SK-N-SH (cell line): ENCODE data around the gene DOK3. TPM values are rescaled to one million over a fixed set of nuclear protein-coding genes. Genes with fewer than 3 reads are reported as not detected.

Source experiments
- CTCF ChIA-PET: fragments of 300-600, 350-600 bp; formaldehyde crosslinking; extraction: SDS; loops from one replicate; lab custom pipeline; 2021; lab: Yijun Ruan, JAX
- POLR2A ChIA-PET: fragments of 350-600 bp; sonication (Branson Sonifier 250); formaldehyde crosslinking; extraction: SDS; loops from one replicate; lab custom pipeline; 2020; ENCODE audit warnings: antibody characterized with exemption, inconsistent platforms; lab: Yijun Ruan, JAX
- DNase-seq: peaks from one replicate; pipeline ENCODE4 v3.0.0; 2012
- H2AFZ ChIP-seq: fragments of 200-600 bp; sonication (generic); 2 replicates; pipeline ENCODE4 v1.8.1; 2016; ENCODE audit warnings: antibody characterized with exemption, mild to moderate bottlenecking, low read depth
- H3F3A ChIP-seq: fragments of 200-600 bp; sonication (generic); replicated peaks from 2 replicates; pipeline ENCODE3; 2016; ENCODE audit warnings: antibody characterized with exemption, mild to moderate bottlenecking; ENCODE audit not compliant: insufficient read depth
- H3K27ac ChIP-seq, 2 experiments: fragments of 200-500 bp in 1 of 2; fragments of 200-600 bp in 1 of 2; sonication (Bioruptor generic) in 1 of 2; sonication (generic), shearing (Covaris generic) in 1 of 2; 2 replicates each; pipeline versions ENCODE4 v1.5.1 to v1.6.1; 2014 to 2016; ENCODE audit warnings: low read depth in 2 of 2, inconsistent platforms in 1 of 2, low read length in 1 of 2, mild to moderate bottlenecking in 1 of 2, mixed read lengths in 1 of 2
- H3K27me3 ChIP-seq: fragments of 200-600 bp; sonication (generic), shearing (Covaris generic); 2 replicates; pipeline ENCODE4 v1.6.1; 2016; ENCODE audit warnings: mixed run types; ENCODE audit not compliant: insufficient read depth
- H3K36me3 ChIP-seq, 2 experiments: fragments of 200-500 bp in 1 of 2; fragments of 200-600 bp in 1 of 2; sonication (Bioruptor generic) in 1 of 2; sonication (generic) in 1 of 2; replicated peaks in 1 of 2; 2 replicates each; pipeline versions ENCODE3 to v1.5.1; 2014 to 2016; ENCODE audit warnings: low read length in 1 of 2, mild to moderate bottlenecking in 1 of 2; ENCODE audit not compliant: insufficient read depth in 2 of 2, control insufficient read depth in 1 of 2
- H3K4me1 ChIP-seq, 2 experiments: fragments of 200-500 bp in 1 of 2; fragments of 200-600 bp in 1 of 2; sonication (Bioruptor generic) in 1 of 2; sonication (generic), shearing (Covaris generic) in 1 of 2; 2 replicates each; pipeline versions ENCODE4 v1.5.1 to v1.6.1; 2014 to 2016; ENCODE audit warnings: low read depth in 1 of 2, low read length in 1 of 2, mixed run types in 1 of 2; ENCODE audit not compliant: insufficient read depth in 2 of 2, control insufficient read depth in 1 of 2
- H3K4me2 ChIP-seq: fragments of 200-600 bp; sonication (generic), shearing (Covaris generic); 2 replicates; pipeline ENCODE4 v1.6.1; 2017; ENCODE audit warnings: mixed run types
- H3K4me3 ChIP-seq, 2 experiments: fragments of 200-500 bp in 1 of 2; fragments of 200-600 bp in 1 of 2; sonication (Bioruptor generic) in 1 of 2; sonication (generic), shearing (Covaris generic) in 1 of 2; 2 replicates each; pipeline versions ENCODE4 v1.5.1 to v1.8.1; 2014 to 2016; ENCODE audit warnings: low read depth in 2 of 2, inconsistent platforms in 1 of 2, low read length in 1 of 2, mild to moderate bottlenecking in 1 of 2, mixed read lengths in 1 of 2, moderate library complexity in 1 of 2
- H3K79me2 ChIP-seq: fragments of 200-600 bp; sonication (generic); 2 replicates; pipeline ENCODE4 v1.8.1; 2017; ENCODE audit warnings: mild to moderate bottlenecking; ENCODE audit not compliant: insufficient read depth
- H3K9ac ChIP-seq: fragments of 200-600 bp; sonication (generic); 2 replicates; pipeline ENCODE4 v1.6.1; 2017; ENCODE audit warnings: mixed run types
- H3K9me2 ChIP-seq: fragments of 200-600 bp; sonication (generic); 2 replicates; pipeline ENCODE4 v1.6.1; 2017; ENCODE audit warnings: mixed run types
- H3K9me3 ChIP-seq: fragments of 200-600 bp; sonication (generic); 2 replicates; pipeline ENCODE4 v1.6.1; 2017; ENCODE audit warnings: mixed run types, mild to moderate bottlenecking, moderate library complexity
- H4K20me1 ChIP-seq: fragments of 200-600 bp; sonication (generic); 2 replicates; pipeline ENCODE4 v1.6.1; 2017; ENCODE audit warnings: mild to moderate bottlenecking, mixed run types; ENCODE audit not compliant: insufficient read depth
- EZH2phosphoT487 ChIP-seq: fragments of 200-600 bp; sonication (generic); IDR thresholded peaks from 2 replicates; pipeline ENCODE4 v1.6.1; 2017; ENCODE audit warnings: low read depth, mixed run types, mild to moderate bottlenecking, antibody characterized with exemption, moderate library complexity, borderline replicate concordance
- GABPA ChIP-seq: IDR thresholded peaks from 2 replicates; pipeline ENCODE4 v1.4.0; 2012; ENCODE audit warnings: low read depth, mild to moderate bottlenecking
- GATA2 ChIP-seq: sonication (generic); formaldehyde crosslinking; IDR thresholded peaks from 2 replicates; pipeline ENCODE4 v1.5.0; 2020; ENCODE audit warnings: mild to moderate bottlenecking, missing genetic modification reagents
- MEF2A ChIP-seq: IDR thresholded peaks from 2 replicates; pipeline ENCODE4 v1.4.0; 2012; ENCODE audit warnings: low read depth, borderline replicate concordance
- NFIC ChIP-seq: IDR thresholded peaks from 2 replicates; pipeline ENCODE4 v1.4.0; 2012; ENCODE audit warnings: borderline replicate concordance
- NRF1 ChIP-seq: IDR thresholded peaks from 2 replicates; pipeline ENCODE4 v1.6.1; 2012; ENCODE audit warnings: low read depth, mild to moderate bottlenecking, low read length
- RCOR1 ChIP-seq: fragments of 150-350 bp; IDR thresholded peaks from 2 replicates; pipeline ENCODE4 v1.6.1; 2017; ENCODE audit warnings: antibody characterized with exemption, low read length
- RFX5 ChIP-seq: IDR thresholded peaks from 2 replicates; pipeline ENCODE4 v1.6.1; 2012; ENCODE audit warnings: mild to moderate bottlenecking, improper control_type of control experiment, low read length
- SIN3A ChIP-seq: IDR thresholded peaks from 2 replicates; pipeline ENCODE4 v1.6.1; 2012; ENCODE audit warnings: low read depth, mild to moderate bottlenecking, low read length, moderate library complexity, borderline replicate concordance
- SMC3 ChIP-seq: IDR thresholded peaks from 2 replicates; pipeline ENCODE4 v1.6.1; 2012; ENCODE audit warnings: low read depth, low read length, improper control_type of control experiment
- TCF12 ChIP-seq: IDR thresholded peaks from 2 replicates; pipeline ENCODE4 v1.4.0; 2012
- TEAD4 ChIP-seq: IDR thresholded peaks from 2 replicates; pipeline ENCODE4 v1.4.0; 2012; ENCODE audit warnings: mild to moderate bottlenecking, borderline replicate concordance; ENCODE audit not compliant: insufficient read depth
- YY1 ChIP-seq: IDR thresholded peaks from 2 replicates; pipeline ENCODE4 v1.4.0; 2012; ENCODE audit warnings: low read depth, mild to moderate bottlenecking
- WGBS: methylation state at CpG from one replicate; pipeline ENCODE4 v1.1.6; 2017; ENCODE audit warnings: low lambda C conversion rate; 5-methylcytosine and 5-hydroxymethylcytosine counted together
- polyA plus RNA-seq, 3 experiments: library from polyadenylated mRNA; depleted of rRNA; stranded (reverse); fragments of >200 nt; gene quantifications; 2 replicates each; pipeline ENCODE4 v1.2.3, GENCODE V29; 2012
- TF ChIP-seq, protein P1 (sequence below): IDR thresholded peaks from 2 replicates; pipeline ENCODE4 v1.4.0; 2012; ENCODE audit warnings: low read depth, borderline replicate concordance
- TF ChIP-seq, protein P2 (sequence below): IDR thresholded peaks from 2 replicates; pipeline ENCODE4 v1.4.0; 2012; ENCODE audit warnings: low read depth
- TF ChIP-seq, protein P3 (sequence below): fragments of 150-350 bp; IDR thresholded peaks from 2 replicates; pipeline ENCODE4 v1.6.1; 2017; ENCODE audit warnings: antibody characterized with exemption, low read length, low read depth, borderline replicate concordance
- TF ChIP-seq, protein P4 (sequence below): IDR thresholded peaks from 2 replicates; pipeline ENCODE4 v1.6.1; 2012; ENCODE audit warnings: mild to moderate bottlenecking, low read depth, low read length, moderate library complexity
- TF ChIP-seq, protein P5 (sequence below): IDR thresholded peaks from 2 replicates; pipeline ENCODE4; 2012
- TF ChIP-seq, protein P6 (sequence below): IDR thresholded peaks from 2 replicates; pipeline ENCODE4 v1.4.0; 2012; ENCODE audit warnings: low read depth, borderline replicate concordance

DOK3 gene
- polyA plus RNA-seq, 1 of the 3 experiments (the other 2 are of a cell fraction), result 2.2 TPM

DNA sequence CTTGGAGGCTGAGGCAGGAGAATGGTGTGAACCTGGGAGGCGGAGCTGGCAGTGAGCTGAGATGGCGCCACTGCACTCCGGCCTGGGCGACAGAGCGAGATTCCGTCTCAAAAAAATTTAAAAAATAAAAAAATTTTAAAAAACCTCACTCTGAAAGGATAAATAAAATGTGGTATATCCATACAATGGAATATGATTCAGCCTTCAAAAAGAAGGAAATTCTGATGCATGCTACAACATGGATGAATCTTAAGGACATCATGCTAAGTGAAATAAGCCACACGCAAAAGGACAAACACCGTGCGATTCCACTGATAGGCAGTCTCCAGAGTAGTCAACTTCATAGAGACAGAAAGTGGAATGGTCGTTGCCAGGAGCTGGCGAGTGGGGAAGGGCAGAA is 44.6 kb downstream of the DOK3 start (continued):
- TF ChIP-seq SMC3 (no peak), MEF2A (no peak)

DNA sequence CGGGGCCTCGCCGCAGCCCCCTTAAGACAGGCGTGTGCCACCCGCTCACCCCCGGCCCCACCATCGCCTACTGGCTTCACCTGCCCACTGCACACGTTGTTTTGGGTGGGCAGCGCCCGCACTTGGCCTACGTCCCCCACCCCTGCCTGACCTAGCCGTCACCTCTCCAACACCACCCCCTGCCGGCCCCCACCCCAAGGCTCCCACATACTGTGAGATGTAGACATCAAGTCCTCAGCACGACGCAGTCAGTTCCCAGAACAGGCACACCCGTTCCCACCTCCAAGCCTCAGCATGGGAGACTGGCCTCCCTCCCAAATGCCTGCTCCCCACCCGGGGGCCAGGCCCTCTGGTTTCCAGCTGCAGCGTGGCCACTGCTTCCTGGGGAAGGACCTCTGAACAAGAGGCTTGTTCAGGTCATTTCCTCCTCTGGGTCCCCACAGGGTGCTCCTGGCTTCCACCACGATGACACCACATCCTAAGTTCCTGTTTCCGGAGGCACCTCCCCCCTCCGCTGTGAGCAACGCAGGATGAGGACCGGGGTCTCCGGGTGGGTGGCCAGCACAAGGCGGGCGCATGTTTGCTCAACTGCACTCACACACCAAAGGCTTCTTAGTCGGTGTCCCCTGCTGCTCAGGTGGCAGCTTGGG is 47.5 kb downstream of the DOK3 start:
- Histone ChIP-seq H3K4me1 (peaks cover 0 to 31% of the 10 kb centered on the region in 2 experiments; a peak in 3 of 4 replicates), H3K27me3 (no peaks in the 10 kb centered on the region), H3K9me2 (no peaks in the 10 kb centered on the region), H3K4me2 (no peak overlapping the region), H2AFZ (no peak overlapping the region), H4K20me1 (peaks cover 42% of the 10 kb centered on the region), H3K9me3 (no peaks in the 10 kb centered on the region), H3K79me2 (peaks cover 20% of the 10 kb centered on the region; the same call in 1 of the 2 replicates), H3K9ac (no peak overlapping the region), H3F3A (peaks cover 45% of the 10 kb centered on the region), H3K27ac (peak overlapping the region in 1 of 2 experiments; percentile 25; a peak in 1 of 4 replicates), H3K36me3 (peaks cover 42 to 76% of the 10 kb centered on the region in 2 experiments), H3K4me3 (no peak overlapping the region)
- ChIA-PET POLR2A (interaction anchor here (2.0 kb wide), 1 partner anchor 10 kb away, joined by 10 read pairs; no protein-coding TSS in a partner anchor), CTCF (interaction anchor here (0.6 to 1.6 kb wide), 3 partner anchors 33 to 215 kb away, joined by 3 to 9 read pairs (median 6); no protein-coding TSS in a partner anchor)
- no peak for DNase-seq
- 95% methylated on average over 26 of the region's 27 CpGs for WGBS
- TF ChIP-seq RCOR1 (no peak), SMC3 (no peak), NRF1 (no peak), RFX5 (no peak), TCF12 (no peak), YY1 (no peak), EZH2phosphoT487 (no peak), SIN3A (no peak), MEF2A (no peak), NFIC (no peak), GABPA (no peak), TEAD4 (no peak), GATA2 (no peak)
- TF ChIP-seq, protein P1, sequence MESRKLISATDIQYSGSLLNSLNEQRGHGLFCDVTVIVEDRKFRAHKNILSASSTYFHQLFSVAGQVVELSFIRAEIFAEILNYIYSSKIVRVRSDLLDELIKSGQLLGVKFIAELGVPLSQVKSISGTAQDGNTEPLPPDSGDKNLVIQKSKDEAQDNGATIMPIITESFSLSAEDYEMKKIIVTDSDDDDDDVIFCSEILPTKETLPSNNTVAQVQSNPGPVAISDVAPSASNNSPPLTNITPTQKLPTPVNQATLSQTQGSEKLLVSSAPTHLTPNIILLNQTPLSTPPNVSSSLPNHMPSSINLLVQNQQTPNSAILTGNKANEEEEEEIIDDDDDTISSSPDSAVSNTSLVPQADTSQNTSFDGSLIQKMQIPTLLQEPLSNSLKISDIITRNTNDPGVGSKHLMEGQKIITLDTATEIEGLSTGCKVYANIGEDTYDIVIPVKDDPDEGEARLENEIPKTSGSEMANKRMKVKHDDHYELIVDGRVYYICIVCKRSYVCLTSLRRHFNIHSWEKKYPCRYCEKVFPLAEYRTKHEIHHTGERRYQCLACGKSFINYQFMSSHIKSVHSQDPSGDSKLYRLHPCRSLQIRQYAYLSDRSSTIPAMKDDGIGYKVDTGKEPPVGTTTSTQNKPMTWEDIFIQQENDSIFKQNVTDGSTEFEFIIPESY, result no peak
- TF ChIP-seq, protein P2, sequence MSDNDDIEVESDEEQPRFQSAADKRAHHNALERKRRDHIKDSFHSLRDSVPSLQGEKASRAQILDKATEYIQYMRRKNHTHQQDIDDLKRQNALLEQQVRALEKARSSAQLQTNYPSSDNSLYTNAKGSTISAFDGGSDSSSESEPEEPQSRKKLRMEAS, result no peak
- TF ChIP-seq, protein P3, sequence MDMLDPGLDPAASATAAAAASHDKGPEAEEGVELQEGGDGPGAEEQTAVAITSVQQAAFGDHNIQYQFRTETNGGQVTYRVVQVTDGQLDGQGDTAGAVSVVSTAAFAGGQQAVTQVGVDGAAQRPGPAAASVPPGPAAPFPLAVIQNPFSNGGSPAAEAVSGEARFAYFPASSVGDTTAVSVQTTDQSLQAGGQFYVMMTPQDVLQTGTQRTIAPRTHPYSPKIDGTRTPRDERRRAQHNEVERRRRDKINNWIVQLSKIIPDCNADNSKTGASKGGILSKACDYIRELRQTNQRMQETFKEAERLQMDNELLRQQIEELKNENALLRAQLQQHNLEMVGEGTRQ, result no peak
- TF ChIP-seq, protein P4, sequence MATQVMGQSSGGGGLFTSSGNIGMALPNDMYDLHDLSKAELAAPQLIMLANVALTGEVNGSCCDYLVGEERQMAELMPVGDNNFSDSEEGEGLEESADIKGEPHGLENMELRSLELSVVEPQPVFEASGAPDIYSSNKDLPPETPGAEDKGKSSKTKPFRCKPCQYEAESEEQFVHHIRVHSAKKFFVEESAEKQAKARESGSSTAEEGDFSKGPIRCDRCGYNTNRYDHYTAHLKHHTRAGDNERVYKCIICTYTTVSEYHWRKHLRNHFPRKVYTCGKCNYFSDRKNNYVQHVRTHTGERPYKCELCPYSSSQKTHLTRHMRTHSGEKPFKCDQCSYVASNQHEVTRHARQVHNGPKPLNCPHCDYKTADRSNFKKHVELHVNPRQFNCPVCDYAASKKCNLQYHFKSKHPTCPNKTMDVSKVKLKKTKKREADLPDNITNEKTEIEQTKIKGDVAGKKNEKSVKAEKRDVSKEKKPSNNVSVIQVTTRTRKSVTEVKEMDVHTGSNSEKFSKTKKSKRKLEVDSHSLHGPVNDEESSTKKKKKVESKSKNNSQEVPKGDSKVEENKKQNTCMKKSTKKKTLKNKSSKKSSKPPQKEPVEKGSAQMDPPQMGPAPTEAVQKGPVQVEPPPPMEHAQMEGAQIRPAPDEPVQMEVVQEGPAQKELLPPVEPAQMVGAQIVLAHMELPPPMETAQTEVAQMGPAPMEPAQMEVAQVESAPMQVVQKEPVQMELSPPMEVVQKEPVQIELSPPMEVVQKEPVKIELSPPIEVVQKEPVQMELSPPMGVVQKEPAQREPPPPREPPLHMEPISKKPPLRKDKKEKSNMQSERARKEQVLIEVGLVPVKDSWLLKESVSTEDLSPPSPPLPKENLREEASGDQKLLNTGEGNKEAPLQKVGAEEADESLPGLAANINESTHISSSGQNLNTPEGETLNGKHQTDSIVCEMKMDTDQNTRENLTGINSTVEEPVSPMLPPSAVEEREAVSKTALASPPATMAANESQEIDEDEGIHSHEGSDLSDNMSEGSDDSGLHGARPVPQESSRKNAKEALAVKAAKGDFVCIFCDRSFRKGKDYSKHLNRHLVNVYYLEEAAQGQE, result no peak
- TF ChIP-seq, protein P5, sequence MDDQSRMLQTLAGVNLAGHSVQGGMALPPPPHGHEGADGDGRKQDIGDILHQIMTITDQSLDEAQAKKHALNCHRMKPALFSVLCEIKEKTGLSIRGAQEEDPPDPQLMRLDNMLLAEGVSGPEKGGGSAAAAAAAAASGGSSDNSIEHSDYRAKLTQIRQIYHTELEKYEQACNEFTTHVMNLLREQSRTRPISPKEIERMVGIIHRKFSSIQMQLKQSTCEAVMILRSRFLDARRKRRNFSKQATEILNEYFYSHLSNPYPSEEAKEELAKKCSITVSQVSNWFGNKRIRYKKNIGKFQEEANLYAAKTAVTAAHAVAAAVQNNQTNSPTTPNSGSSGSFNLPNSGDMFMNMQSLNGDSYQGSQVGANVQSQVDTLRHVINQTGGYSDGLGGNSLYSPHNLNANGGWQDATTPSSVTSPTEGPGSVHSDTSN, result no peak
- TF ChIP-seq, protein P6, sequence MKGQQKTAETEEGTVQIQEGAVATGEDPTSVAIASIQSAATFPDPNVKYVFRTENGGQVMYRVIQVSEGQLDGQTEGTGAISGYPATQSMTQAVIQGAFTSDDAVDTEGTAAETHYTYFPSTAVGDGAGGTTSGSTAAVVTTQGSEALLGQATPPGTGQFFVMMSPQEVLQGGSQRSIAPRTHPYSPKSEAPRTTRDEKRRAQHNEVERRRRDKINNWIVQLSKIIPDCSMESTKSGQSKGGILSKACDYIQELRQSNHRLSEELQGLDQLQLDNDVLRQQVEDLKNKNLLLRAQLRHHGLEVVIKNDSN, result no peak
